GM21786 (cell line): ENCODE data around the gene CTNNA2.

Experiments used
- ATAC-seq: cut with Tn5 transposase; IDR thresholded peaks from one replicate; pipeline ENCODE4 v1.9.1; 2021; ENCODE audit not compliant: unreplicated experiment

Gene CTNNA2

DNA sequence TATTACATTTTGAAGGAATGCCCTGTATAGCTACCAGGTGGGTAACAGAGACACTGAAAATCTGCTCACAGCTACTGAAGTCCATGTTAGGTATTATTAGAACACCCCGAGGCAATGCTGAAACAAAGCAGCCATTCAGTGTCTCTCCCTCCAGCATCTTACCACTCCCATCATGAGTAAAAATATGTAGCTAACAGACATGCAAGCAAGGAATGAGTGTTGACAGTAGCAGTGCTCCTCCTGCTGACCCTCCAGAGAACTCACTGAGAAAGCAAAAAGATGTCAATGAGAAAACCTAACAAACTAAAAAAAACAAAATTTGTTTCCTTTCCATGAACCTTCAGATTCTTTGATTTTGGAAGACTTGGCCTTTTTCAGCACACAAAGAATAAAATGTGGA lies 397.8 kb downstream of the CTNNA2 start:
- ATAC-seq: no peak

DNA sequence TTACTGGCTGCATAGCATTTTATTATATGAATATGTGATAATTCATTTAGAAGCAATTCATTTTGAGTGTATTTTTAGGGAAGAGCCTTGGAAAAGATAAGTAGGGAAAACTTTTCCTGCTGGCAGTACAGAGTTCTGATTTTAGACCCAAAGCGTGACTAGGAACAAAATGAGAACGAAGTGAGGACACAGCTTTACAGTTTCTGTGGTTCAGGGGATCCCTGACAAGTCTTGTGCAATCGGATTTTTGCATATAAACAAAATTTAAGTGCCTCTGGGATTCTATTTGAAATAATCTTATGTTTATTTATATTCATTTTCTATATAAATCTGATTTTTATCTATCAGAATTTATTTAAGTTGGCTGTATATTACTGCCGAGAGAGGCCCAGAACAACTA lies 402.6 kb downstream of the CTNNA2 start:
- ATAC-seq: no peak

DNA sequence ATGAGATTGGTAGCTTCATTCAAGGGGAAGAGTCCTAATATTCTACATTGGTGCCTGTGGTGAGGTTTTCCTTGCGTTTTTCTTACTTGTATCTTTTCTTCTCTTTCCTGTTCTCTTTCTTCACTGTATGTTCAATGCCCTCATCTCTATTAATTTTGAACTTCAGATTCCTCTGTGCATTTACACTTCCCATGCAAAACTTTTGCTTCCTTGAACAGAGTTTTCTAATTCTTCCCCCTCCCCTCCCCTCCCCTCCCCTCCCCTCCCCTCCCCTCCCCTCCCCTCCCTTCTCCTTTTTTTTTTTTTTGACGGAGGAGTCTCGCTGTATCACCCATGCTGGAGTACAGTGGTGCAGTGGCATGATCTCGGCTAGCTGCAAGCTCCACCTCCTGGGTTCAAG lies 403.4 kb downstream of the CTNNA2 start:
- ATAC-seq: no peak

- ATAC-seq: no peak
Observed at GRCh38 chr2:79920512-79921076, 407.7 kb downstream of the CTNNA2 start.

GRCh38 chr2:79929624-79930023 lies 416.8 kb downstream of the CTNNA2 start:
- no peak for ATAC-seq

DNA sequence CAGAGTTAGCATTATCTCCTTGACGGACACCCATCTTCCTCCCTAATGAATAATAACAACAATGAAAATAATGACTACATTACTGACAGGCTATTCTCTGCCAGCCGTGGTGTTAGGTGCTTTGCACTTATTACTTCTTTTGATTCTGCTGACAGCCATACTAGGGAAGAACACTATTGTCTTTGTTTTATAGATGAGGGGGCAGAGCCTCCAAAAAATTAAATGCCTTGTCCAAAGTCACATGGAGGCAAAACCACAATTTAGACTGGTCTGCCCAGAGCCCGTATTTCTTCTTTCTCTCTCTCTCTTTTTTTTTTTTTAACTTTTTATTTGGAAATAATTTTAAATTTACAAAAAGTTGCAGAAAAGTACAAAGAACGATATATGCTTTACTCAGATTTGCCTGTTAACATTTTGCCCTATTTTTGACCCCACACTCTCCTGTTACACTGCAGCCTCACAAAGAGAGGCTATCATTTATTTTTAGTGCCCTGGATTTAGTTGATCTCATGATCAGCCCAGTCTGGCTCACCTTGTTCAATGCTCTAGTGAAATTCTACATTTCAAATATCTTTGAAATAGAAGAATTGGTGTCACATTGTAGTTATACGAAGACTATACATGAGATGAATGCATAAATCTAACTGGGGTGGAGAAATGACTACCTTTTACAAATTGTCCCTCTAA lies 422.3 kb downstream of the CTNNA2 start:
- no peak for ATAC-seq

- ATAC-seq: no peak
Observed at GRCh38 chr2:79935771-79936657, 423.2 kb downstream of the CTNNA2 start.

GRCh38 chr2:79936715-79937114 lies 423.9 kb downstream of the CTNNA2 start:
- ATAC-seq: no peak

DNA sequence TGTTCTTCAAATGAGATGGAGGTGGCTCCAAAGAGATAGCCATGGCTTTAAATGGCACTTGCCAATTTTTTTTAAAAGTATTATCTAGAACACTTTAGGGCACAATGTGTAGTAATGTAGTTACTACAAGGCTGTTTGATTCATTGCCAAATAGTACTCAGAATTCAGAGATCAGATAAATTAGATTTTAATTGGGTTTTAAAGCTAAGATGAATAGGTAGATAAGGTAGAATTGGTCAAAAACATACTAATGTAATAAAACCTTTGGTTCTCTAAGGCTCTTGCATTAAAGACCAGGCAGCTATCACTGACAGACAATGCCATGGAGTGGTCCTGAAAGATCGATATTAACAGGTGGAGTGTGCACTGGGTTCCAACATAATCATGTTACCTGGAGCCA lies 425.8 kb downstream of the CTNNA2 start:
- ATAC-seq: no peak

GRCh38 chr2:79940364-79940763 lies 427.5 kb downstream of the CTNNA2 start:
- no peak for ATAC-seq

- ATAC-seq: no peak
Observed at GRCh38 chr2:79941179-79941578, 428.3 kb downstream of the CTNNA2 start.

GRCh38 chr2:79944205-79944604 lies 431.4 kb downstream of the CTNNA2 start:
- ATAC-seq: no peak

- no peak for ATAC-seq
Observed at GRCh38 chr2:79945653-79946445, 433.0 kb downstream of the CTNNA2 start.

- ATAC-seq: no peak
Observed at GRCh38 chr2:79947751-79948150, 434.9 kb downstream of the CTNNA2 start.

DNA sequence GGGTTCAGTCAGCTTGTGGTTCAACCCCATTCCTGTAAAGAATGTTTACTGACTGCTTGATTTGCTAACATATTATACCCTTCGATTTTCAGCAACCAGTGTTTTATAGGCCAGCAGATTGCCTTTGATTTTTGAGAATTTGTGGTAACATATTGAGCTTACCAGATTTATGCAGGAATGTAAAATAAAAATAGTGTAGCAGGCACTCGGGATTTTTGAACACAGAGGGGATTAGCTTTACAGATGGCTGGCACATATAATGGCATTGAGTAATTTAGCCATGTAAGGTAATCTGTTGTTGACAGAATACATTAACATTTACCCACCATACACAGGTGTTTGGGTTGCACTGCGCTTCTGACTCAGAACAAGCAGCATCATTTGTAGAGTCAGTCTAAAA lies 437.7 kb downstream of the CTNNA2 start:
- ATAC-seq: no peak

- no peak for ATAC-seq
Observed at GRCh38 chr2:79952616-79953015, 439.8 kb downstream of the CTNNA2 start.

DNA sequence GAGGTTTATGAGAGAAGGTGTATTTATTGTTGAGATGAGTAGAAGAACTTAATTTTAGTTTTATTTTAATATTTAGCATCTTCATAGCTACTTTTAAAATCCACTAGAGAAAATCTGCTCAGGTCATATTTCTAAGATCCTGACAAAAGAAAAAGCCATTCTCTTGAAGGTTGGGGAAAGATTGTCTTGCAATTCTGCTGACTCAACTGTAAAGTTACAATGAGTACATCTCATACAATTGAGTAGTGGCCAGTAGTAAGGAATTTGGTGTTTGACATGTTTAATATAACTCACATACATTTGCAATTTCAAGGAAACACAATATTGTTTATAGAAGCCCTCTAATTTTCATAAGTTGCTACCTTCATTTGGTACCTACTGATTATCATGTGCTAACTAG lies 447.2 kb downstream of the CTNNA2 start:
- no peak for ATAC-seq

- ATAC-seq: no peak
Observed at GRCh38 chr2:79960519-79960918, 447.7 kb downstream of the CTNNA2 start.

DNA sequence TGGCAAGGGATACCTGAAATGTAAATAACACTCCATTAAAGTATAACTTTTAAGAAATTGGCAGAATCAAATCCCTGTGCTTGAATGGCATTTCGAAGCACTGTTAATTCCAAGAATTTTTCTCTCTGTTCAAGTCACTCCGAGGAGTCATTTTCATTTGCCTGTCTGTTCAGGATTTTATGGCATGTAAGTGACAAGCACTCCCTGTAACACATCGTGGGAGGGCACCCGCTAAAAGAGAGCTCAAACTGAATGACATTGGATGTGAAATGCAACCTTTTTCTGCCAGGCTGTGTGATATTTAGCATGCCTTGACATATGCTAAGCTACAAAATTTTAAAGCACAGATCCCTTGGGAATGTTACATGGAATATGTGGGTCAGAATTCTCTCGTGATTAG lies 452.1 kb downstream of the CTNNA2 start:
- ATAC-seq: no peak

DNA sequence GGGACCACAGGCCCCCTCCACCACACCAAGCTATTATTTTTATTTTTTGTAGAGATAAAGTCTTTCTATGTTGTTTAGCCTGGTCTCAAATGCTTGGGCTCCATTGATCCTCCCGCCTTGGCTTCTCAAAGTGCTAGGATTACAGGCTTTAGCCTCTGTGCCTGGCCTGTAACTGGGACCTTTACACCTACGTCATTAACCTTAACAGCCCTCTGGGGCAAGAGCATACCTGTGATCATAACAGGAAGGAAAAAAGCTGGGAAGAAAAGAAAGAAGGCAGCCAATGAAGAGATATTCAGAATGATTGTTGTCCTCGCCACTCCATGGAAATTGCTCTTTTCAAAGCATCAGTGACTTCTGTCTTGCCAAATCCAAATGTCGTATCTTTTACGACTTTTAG lies 453.5 kb downstream of the CTNNA2 start:
- no peak for ATAC-seq

DNA sequence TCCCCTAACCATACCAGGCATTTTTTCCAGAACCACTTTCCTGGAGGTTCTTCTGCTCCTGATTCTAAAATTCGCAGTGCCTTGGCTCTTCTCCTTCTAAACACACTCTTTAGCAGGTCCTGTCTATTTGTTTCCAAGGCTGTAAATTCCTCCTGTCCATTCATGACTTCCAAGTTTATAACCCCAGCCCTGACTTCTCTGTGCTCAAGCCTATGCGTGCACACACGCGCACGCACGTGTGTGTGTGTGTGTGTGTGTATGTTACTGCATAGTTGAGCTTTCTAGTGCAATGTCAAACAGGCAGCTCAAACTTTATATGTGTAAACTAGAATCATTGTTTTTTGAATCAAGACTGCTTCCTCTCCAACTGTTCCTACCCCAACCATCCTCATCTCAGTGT lies 454.0 kb downstream of the CTNNA2 start:
- ATAC-seq: no peak
